HG03066 (cell line): Measurements from ENCODE around the gene CAMTA1.
"Not testable (repeated sequence)": the region's sequence is repeated elsewhere in the genome, so short reads cannot be mapped to it uniquely, and the experiment has no call there.

Source experiments
- ATAC-seq: cut with Tn5 transposase; IDR thresholded peaks from one replicate; pipeline ENCODE4 v1.9.1; 2021; ENCODE audit warnings: low read depth; ENCODE audit not compliant: unreplicated experiment

CAMTA1 gene

DNA sequence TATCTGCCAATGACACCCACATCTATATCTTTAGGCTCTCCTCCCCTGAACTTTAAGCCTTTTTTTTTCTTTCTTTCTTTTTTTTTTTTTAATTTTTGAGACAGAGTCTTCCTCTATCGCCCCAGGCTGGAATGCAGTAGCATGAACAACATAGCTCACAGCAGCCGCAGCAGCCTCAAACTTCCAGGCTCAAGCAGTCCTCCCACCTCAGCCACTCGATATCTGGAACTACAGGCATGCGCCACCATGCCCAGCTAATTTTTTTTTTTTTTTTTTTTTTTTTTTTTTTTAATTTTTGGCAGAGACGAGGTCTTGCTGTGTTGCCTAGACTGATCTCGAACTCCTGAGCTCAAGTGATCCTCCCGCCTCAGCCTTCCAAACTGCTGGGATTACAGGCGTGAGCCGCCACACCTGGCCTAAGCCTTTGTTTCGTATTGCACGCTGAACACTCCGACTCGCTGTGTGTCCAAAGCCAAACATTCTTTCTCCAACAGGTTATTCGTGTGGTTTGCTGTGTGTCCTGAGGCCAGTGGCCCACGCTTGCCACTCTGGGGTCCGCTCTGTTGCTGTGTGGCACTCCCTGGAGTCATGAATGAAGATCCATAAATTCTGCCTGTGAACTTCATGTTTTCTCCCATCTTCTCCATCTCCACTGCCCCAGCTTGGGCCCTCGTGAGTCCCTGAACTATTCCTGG is 119.4 kb downstream of the CAMTA1 start:
- ATAC-seq, result no peak

DNA sequence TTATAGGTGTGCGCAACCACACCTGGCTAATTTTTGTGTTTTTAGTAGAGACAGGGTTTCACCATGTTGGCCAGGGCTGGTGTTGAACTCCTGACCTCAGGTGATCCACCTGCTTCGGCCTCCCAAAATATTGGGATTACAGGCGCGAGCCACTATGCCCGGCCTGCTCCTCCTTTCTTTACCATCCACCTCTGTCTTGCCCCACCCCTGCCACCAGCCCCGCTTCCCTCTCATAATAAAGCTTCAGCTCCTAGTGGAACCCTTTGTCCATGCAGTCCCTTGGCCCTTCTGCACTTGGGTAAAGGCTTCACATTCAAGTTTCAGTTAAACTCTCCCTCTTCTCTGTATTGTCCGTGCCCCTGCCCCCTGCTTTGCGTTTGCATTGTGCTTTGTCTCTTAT is 120.1 kb downstream of the CAMTA1 start:
- ATAC-seq, result no peak

DNA sequence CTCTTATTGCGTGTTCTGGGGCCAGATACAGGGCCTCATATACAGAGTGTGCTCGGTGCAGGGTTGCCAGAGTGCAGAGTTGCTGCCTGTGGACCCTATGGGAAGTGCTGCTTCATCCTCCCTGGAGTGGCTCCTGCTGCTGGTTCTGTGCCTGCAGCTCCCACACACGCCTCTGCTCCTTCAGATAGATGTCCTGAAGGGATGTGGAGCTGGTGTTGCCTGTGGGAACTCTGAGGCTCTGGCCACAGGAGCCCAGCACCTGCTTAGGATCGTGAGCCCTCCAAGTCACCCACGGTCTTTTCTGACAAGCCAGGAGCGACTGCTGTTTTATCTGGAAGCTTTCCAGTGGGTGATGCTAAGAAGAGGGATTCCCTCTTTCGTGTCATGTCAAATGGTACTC is 120.5 kb downstream of the CAMTA1 start:
- ATAC-seq, result no peak

DNA sequence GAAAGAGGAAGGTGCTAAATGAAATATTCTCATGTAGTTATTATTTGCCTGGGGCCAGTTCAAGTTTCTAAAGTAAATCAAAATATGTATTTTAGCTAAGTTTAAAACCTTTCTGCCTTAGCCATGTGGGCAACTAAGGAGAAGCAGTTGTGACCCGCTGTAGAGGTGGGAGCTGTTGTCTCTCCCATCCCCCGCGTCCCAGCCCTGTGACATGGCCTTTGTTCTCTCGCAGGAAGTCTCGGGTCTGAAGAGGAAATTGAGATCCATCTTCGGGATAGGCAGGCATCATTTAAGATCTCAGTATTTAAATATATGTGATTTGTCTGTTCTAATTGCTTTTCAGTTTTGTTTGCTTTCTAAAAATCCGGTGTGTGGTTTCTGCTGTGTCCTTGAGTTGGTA is 121.5 kb downstream of the CAMTA1 start:
- no peak for ATAC-seq

DNA sequence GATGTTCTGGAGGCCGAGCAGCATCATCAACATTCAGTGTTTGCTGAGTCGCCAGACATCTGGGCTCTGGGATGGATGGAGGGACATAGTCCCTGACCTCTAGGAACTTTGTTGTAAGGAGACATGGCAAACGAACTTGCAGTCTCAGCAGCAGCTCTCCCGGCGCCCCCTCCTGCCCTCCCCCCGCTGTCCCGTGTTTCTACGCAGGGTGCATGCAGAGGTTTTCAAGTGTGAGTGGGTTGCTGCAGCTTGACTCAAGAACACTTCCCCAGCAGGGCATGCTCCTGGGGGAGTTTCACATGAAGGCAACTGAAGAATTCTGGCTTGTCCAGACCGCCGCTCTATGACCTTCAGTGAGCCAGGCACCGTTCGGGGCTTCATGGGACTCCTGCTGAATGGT is 121.9 kb downstream of the CAMTA1 start:
- ATAC-seq, result no peak

DNA sequence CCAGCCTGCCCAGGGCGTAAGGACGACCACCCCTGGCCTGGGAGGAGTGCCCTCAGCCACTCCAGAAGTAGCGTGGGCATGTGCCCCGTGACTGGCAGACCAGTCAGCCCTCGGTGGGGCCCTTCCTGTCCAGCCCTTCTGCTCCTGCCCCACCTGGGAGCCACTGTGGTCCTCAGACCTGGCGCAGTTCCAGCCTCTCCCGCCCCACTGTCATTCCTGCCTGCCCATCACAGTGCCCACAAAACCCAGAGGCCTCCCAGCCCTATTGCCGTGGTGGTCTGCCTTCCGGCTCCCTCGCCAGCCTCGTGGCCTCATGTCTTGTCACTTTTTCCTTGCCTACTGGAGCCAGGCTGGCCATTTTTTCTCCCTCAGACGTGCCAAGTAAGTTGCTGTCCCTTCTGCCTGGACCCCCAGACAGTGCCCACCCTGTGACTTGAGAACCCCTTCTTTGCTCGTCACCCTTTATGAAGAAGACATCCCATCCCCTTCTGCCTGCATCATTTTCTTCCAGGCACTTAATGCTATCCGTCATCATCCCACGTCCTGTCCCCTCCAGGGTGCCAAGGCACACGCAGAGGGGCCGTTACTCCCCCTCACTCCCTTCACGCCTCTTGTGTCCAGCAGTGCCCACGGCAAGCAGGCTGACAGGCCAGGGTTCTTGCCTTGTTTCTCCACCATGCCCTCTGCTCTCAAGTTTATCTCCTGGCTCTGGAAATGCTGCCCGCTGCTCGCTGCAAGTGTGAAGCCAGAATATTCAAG is 122.6 kb downstream of the CAMTA1 start:
- no peak for ATAC-seq

DNA sequence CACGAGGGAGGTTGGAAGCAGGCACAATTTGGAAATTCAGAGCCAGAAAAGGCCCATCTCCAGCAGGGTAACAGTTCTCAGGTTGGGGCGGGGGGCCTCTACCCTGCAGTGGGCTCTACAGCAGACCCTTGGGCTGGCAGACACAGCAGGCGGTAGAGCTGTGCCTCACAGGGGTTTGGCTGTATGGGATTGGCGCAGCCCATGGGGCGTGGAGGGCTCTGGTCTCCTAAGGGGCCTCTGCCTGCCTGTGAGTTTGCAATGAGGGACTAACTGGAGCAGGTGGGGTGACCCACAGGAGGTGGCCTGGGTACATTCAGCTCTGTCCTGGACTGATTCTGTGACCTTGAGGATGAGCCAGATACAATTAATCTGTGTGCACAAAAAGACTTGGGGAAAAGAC is 124.1 kb downstream of the CAMTA1 start:
- ATAC-seq, result no peak

DNA sequence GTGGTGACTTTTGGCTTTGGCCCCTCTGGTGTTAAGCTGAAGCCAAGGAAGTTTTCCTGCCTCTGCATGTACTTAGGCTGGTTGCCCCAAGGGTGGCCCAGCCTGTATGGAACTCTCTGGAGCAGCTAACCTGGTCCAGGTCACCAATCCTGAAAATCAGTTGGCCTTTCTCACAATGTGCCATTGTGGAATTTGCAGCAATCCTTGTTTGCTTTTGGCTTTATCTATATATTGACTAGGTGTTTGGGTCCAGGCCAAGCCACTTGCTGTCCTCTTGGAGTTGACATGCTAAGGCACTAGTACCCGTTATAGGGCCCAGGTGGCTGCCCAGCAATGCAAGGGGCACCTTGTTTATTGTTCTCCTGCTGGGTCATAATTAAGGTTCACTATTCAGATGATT is 124.6 kb downstream of the CAMTA1 start:
- no peak for ATAC-seq

DNA sequence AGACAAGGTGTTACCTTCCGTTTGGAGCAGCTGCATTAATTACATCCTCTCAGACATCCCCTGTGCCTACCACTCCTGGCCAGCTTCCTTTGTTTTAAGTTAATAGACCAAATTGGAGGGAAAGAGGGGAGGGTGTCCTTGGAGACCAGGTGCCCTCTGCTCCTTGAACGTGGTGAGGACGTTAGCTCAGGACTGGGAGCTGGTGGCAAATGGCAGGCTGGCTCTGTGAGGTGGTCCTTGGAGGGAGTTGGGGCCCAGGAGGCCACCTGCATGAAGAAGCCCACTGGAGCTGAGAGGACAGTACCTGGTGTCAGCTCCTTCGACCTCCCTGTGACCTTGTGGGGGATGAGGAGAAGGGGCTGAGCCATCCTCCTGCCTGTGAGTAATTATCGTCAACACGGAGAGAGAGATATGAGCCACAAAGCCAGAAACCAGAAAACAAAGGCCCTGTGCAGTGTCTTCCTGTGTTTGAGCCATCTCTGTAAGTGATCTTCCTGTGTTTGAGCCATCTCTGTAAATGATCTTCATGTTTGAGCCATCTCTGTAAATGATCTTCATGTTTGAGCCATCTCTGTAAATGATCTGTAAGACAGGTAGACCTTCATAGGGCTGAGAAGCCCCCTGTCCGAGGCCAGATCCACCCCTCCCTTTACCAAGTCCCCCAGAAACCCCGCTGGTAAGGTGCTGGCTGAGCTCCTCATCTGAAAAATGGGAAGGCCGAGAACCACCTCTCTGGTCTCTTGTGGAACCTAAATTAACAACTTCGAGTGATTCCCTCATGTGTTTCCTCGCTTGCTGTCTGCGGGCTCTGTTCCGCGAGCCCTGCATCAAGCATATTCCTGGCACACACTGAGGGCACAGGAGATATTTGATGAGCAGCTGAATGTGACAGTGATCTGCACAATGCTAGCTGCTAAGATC is 126.0 kb downstream of the CAMTA1 start:
- ATAC-seq, result no peak

DNA sequence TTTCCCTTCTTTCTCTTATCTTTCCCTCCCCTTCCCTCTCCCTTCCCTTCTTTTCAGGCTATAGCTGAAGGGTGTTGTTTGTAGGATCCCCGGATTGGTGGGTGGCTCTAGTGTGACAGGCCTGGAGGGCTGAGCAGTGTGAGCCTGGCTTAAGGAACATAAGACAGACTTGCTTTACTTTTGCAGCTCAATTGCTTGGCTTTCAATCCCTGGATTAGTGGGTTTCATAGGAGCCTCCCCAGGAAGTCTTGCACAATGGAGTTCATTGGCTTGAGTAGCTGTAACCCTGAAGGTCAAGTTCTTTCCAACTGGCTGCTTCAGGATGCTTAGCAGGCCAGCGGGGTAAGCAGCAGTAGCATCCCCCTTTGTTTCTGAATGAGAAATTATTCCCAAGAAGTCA is 126.7 kb downstream of the CAMTA1 start:
- no peak for ATAC-seq

DNA sequence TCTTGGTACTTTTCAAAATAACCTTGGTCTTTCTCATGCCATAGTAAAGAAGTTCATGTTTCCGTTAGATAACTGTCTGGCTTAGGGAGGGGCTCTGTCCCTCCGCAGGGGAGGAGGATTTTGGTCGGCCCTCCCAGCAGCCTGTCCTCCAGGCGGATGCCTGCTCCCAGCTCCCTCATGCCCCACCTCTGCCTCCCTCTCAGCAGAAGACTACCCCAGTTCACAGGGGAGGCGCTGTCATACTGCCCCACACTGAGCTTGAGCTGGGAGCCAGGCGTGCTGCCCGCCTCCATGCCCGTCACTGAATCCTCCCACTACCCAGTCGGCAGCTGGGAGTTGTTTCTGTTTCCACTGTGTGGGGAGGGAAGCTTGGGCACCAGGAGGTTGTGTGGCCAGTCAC is 127.3 kb downstream of the CAMTA1 start:
- ATAC-seq, result no peak

DNA sequence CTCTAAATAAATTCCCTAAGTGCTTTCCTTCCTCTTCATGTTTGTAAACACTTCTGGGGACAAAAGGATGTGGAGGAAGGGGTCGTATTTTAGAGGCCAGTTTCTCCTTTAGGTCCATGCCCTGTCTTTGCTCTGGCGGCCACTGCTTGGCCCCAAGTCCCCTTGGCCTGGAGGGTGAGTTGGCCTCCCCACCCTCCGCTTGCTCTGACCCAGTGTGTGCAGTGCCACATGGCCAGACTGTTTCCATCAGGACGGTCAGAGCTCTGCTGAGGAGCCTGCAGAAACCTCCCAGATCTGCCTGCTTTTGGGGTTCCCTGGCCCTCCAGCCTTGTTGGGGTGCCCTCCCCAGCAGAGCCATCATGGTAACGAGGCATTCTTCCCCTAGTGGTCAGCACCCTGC is 127.8 kb downstream of the CAMTA1 start:
- no peak for ATAC-seq

DNA sequence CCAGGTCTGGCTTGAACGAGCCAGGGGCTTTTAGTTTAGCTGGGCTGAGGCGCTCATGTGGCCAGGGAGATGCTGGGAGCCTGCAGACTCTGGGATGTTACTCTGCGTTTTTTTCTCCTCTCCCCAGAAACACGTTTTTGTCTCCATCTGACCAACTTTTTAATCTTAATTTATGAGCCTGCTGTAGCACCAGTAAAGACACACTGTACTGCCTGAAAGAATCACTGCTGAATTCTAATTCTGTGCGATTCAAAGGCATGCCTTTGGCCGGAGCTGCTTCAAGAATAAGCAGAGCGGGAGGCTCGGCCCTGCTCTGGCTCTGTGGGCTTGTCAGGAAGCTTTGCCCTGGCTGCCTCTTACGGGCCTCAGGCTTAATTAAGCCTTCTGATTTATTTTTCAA is 129.5 kb downstream of the CAMTA1 start:
- ATAC-seq, result no peak

DNA sequence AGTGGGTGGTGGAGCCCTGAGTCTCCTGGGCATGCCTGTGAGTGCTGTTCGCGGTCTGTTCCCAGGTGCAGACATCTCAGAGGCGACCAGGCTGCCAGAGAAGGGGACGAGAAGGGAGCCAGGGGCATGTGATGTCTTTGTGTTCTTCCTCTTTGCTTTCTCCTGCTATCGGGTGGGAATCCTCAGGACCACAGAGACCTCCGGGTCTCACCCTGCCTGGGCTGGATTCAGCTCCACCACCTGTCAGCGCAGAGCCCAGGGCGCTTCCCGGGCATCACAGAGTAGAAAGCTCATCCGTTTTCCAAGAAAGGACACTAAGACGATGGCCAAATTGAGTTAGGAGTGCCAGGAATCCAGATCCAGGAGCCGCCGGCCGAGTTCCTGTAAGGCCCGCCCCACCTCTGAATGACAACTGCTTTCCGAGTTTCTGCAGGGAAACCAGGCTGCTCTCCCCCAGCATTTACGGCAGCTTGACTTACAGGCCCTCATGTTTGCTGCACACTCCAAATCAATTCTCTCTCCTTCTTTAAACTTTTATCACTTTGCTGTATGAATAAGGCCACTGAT is 130.8 kb downstream of the CAMTA1 start:
- no peak for ATAC-seq

DNA sequence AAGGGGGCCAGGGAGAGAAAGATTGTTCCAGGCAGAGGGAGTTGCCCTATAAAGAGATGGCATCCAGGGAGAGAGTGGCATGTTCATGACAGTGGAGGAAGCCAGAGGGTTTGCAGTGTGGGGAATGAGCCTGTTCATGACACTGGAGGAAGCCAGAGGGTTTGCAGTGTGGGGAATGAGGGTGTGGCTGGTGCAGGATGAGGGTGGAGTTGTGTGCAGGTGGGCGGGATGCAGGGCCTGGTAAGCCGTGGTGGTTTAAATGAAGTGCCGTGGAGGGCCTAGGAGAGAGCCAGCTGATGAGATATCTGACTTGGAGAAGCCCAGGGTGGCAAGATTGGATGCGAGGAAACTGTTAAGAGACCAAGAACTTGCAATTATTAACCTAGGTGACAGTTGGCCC is 131.8 kb downstream of the CAMTA1 start:
- ATAC-seq, result no peak

DNA sequence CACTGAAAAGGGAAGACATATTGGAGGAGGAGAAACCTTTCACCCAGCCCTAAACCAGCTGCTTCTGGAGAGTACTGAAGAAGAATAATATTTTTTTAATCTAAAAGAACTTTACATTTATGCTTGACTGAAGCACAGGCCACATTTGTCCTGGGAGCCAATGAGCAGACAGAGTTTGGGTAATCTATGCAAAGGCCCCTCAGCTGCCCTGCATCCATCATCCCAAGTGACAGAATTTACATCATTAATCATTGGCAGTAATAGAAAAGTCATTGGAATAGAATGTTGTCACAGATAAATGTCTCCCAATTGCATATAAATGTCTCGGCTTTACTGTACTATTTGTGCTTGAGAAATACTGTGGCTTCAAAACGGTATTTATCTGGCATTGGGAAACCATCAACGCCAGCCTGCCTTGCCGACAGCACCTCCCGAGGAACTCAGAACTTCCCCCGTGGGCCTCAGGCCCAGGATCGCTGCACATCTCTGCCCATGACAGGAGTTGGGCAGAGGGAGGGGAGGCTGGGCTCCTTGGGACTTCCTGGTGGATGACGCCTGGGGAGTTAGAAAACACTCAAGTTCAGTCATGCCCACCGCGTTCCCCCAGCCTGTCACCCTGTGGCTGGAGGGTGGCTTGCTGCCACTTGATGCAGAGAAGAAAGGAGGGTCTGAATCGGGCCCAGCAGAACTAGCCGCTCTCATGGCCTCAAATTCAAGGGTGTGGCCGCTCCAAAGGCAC is 133.1 kb downstream of the CAMTA1 start:
- ATAC-seq, result no peak

DNA sequence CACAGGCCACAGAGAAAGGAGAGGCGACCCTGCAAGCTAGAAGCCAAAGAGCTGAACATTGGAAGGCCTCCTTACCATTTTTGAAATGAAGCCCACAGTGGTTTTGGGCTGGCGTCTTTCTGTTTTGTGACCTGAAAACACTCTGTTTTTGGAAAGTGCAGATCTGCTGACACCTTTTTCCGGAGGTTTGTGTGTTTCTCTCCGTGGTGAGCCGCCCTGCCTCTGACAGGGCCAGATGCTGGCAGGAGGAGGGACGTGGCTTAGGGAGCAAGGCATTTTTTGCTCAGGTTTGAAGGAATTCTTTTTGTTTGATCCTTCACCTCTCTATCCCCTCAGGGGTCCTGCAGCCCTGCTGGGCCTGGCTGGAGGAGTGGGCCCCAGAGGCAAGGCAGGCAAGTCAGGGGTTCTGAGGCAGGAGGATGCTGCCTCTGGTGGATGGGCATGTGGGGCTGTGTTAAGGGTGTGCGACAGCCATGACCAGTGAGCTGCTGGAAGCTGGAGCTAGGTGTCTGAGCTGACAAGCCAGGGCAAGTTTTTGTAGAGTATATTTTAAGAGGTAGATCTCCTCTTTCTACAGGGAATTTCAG is 133.8 kb downstream of the CAMTA1 start:
- no peak for ATAC-seq

DNA sequence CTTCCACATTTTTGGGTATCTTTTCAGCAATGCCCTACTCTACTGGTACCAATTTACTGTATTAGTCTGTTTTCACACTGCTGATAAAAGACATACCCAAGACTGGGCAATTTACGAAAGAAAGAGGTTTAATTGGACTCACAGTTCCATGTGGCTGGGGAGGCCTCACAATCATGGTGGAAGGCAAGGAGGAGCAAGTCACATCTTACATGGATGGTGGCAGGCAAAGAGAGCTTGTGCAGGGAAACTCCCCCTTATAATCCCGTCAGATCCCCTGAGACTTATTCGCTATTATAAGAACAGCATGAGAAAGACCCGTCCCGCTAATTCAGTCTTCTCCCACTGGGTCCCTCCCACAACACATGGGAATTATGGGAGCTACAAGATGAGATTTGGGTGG is 136.3 kb downstream of the CAMTA1 start:
- ATAC-seq, result not testable (repeated sequence)

DNA sequence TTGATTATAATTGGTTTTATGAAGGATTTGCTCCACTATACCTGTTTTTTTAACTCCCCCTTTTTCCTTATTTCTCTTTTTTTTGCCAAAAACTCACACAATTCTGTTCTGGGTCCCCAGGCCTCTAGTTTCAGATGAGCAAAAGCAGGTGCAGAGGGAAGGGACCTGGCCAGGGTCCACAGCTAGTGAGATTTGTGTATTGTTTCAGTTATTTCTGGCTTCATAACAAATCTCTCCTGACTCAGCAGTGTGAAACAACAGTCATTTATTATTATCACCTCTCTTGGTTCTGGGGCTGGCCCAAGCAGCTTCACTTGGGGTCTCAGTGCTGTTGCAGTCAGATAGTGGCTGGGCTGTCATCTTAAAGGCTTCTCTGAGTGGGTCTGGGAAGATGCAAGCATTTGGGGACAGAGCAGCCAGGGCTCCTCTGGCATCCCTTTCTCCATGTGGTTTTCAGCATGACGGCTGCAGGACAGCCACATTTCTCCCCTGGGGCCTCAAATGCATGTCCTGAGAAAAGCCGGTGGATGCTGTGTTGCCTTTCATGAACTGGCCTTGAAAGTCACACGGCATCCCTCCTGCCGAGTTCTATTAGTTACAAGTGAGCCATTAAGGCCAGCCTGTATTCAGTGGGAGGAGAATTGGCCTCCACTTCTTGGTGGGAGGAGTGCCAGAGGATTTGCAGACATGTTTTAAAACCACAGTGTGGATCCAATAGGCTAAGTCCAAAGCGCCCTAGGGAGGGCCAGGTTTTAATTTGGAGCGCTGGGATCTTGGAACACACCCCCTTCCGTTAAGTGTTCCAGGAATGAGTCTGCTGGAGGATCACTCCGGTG is 137.1 kb downstream of the CAMTA1 start:
- ATAC-seq, result no peak
